ENCODE measurements around the gene PPP1R1B. TPM values are rescaled to one million over a fixed set of nuclear protein-coding genes. Genes with fewer than 3 reads are reported as not detected.

Gene PPP1R1B
- total RNA-seq, 1 experiment from 2014 or later, result not detected

DNA sequence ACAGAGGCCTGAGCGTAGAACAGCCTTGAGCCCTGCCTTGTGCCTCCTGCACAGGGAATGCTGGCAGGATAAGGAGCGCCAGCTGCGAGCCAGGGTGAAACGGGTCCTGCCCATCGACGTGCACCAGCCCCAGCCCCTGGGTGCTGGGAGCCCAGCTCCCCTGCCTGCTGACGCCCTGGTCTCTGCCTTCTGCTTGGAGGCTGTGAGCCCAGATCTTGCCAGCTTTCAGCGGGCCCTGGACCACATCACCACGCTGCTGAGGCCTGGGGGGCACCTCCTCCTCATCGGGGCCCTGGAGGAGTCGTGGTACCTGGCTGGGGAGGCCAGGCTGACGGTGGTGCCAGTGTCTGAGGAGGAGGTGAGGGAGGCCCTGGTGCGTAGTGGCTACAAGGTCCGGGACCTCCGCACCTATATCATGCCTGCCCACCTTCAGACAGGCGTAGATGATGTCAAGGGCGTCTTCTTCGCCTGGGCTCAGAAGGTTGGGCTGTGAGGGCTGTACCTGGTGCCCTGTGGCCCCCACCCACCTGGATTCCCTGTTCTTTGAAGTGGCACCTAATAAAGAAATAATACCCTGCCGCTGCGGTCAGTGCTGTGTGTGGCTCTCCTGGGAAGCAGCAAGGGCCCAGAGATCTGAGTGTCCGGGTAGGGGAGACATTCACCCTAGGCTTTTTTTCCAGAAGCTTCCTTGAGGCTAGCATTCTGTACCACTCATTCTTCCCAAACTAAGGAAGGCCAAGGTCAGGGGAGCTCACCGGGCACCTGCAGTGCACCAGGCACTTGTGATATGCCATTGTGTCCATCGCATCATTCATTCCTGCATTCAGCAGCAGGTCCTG is 43.4 kb downstream of the PPP1R1B start:
- Mint-ChIP-seq H3K9me3 (ENCODE audit: unreplicated experiment) (no peaks in the 10 kb centered on the region), H3K4me3 (ENCODE audit: unreplicated experiment) (no peak overlapping the region), H3K27ac (ENCODE audit: unreplicated experiment) (no peak overlapping the region), H3K4me1 (ENCODE audit: low read depth, unreplicated experiment) (peaks cover 7% of the 10 kb centered on the region), H3K27me3 (ENCODE audit: insufficient read depth, unreplicated experiment) (peaks cover 4% of the 10 kb centered on the region), H3K36me3 (ENCODE audit: insufficient read depth, unreplicated experiment) (peaks cover 9% of the 10 kb centered on the region)
- POLR2A ChIA-PET, result no interaction called here
- no peaks in the 10 kb centered on the region for H3K36me3 ChIP-seq (ENCODE audit: control insufficient read depth, insufficient read depth, low read length)
- TF ChIP-seq CTCF (IDR thresholded peaks at IDR 0.05; ENCODE audit: insufficient read depth in 1 of 2, low read depth in 1 of 2, low read length in 1 of 2, severe bottlenecking in 1 of 2, unreplicated experiment in 1 of 2), result no peak
- BruUV-seq (replicated peaks), result no TSS peak
- intact Hi-C loops (cut with micrococcal nuclease; ENCODE audit: unreplicated experiment), result no loop called here
- no peak overlapping the region for H3K4me3 ChIP-seq (ENCODE audit: low read depth, low read length)
- peaks cover 18% of the 10 kb centered on the region for H3K4me1 ChIP-seq
- CTCF ChIA-PET, result interaction anchor here (0.8 to 4.9 kb wide), 9 partner anchors 12 to 122 kb away, joined by 3 to 44 read pairs (median 4); partner anchors contain the start of gene PGAP3
- no peaks in the 10 kb centered on the region for H3K27me3 ChIP-seq (replicated peaks; ENCODE audit: control insufficient read depth, insufficient read depth, low read length)
- DNase-seq, result no peak
- no peaks in the 10 kb centered on the region for H3K9me3 ChIP-seq

DNA sequence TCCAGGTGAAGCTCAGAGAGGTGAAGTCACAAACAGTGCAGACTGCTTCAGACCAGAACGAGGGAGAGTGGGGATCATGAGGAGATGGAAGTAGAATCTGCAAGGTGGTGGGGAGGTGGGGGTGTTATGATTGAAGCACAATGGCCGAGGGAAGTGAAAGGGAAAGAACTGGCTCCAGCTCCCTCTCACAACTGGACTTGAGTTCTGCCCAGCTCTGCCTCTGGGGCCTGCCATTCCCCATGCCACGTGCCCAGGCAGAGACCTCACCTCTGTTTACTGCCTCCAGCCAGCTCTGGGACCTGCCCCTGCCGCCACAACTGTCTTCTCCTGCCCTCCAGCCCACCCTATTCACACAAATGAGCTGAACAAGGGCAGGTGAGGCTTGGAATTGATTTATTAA is 44.0 kb downstream of the PPP1R1B start:
- Mint-ChIP-seq H3K27me3 (ENCODE audit: insufficient read depth, unreplicated experiment) (peaks cover 4% of the 10 kb centered on the region), H3K9me3 (ENCODE audit: unreplicated experiment) (no peaks in the 10 kb centered on the region), H3K36me3 (ENCODE audit: insufficient read depth, unreplicated experiment) (peaks cover 6% of the 10 kb centered on the region), H3K27ac (ENCODE audit: unreplicated experiment) (no peak overlapping the region), H3K4me3 (ENCODE audit: unreplicated experiment) (no peak overlapping the region), H3K4me1 (ENCODE audit: low read depth, unreplicated experiment) (peaks cover 12% of the 10 kb centered on the region)
- Histone ChIP-seq H3K27me3 (replicated peaks; ENCODE audit: control insufficient read depth, insufficient read depth, low read length) (no peaks in the 10 kb centered on the region), H3K4me3 (ENCODE audit: low read depth, low read length) (no peak overlapping the region), H3K9me3 (no peaks in the 10 kb centered on the region), H3K4me1 (peaks cover 24% of the 10 kb centered on the region), H3K36me3 (ENCODE audit: control insufficient read depth, insufficient read depth, low read length) (no peaks in the 10 kb centered on the region)
- ChIA-PET CTCF (interaction anchor here (0.8 to 4.9 kb wide), 7 partner anchors 12 to 123 kb away, joined by 3 to 44 read pairs (median 4); partner anchors contain the start of gene PGAP3), POLR2A (no interaction called here)
- intact Hi-C loops (cut with micrococcal nuclease; ENCODE audit: unreplicated experiment), result no loop called here
- no peak for DNase-seq
- no TSS peak for BruUV-seq (replicated peaks)
- no peak for TF ChIP-seq CTCF (IDR thresholded peaks at IDR 0.05; ENCODE audit: insufficient read depth in 1 of 2, low read depth in 1 of 2, low read length in 1 of 2, severe bottlenecking in 1 of 2, unreplicated experiment in 1 of 2)

- no peaks in the 10 kb centered on the region for H3K27me3 ChIP-seq (replicated peaks; ENCODE audit: control insufficient read depth, insufficient read depth, low read length)
- H3K4me1 ChIP-seq, result peaks cover 25% of the 10 kb centered on the region
- peak; percentile 69 to 76 for TF ChIP-seq CTCF (IDR thresholded peaks at IDR 0.05; ENCODE audit: insufficient read depth in 1 of 2, low read depth in 1 of 2, low read length in 1 of 2, severe bottlenecking in 1 of 2, unreplicated experiment in 1 of 2)
- H3K9me3 ChIP-seq, result no peaks in the 10 kb centered on the region
- DNase-seq, result peak in 1 of 2 experiments; percentile 60
- intact Hi-C loops (cut with micrococcal nuclease; ENCODE audit: unreplicated experiment), result loop anchor here (1.0 kb wide), 1 partner anchor 50 kb away; no protein-coding TSS in a partner anchor
- Mint-ChIP-seq H3K4me3 (ENCODE audit: unreplicated experiment) (no peak overlapping the region), H3K27me3 (ENCODE audit: insufficient read depth, unreplicated experiment) (peaks cover 4% of the 10 kb centered on the region), H3K4me1 (ENCODE audit: low read depth, unreplicated experiment) (peaks cover 12% of the 10 kb centered on the region), H3K36me3 (ENCODE audit: insufficient read depth, unreplicated experiment) (peaks cover 11% of the 10 kb centered on the region), H3K9me3 (ENCODE audit: unreplicated experiment) (no peaks in the 10 kb centered on the region), H3K27ac (ENCODE audit: unreplicated experiment) (no peak overlapping the region)
- H3K36me3 ChIP-seq (ENCODE audit: control insufficient read depth, insufficient read depth, low read length), result no peaks in the 10 kb centered on the region
- POLR2A ChIA-PET, result no interaction called here
- BruUV-seq (replicated peaks), result no TSS peak
- CTCF ChIA-PET, result interaction anchor here (0.6 to 4.9 kb wide), 15 partner anchors 16 to 362 kb away, joined by 3 to 44 read pairs (median 3); partner anchors contain the start of genes ERBB2, PGAP3 and STARD3
- H3K4me3 ChIP-seq (ENCODE audit: low read depth, low read length), result no peak overlapping the region
Measured at GRCh38 chr17:39671651-39672521, 45.1 kb downstream of the PPP1R1B start.
